NCI-H82 (cell line): Measurements from ENCODE around the gene CYP2E1.
"Not testable (repeated sequence)": the region's sequence is repeated elsewhere in the genome, so short reads cannot be mapped to it uniquely, and the experiment has no call there.

ENCODE experiments used
- DNase-seq: peaks from one replicate; lab custom pipeline; 2025; lab: John Stamatoyannopoulos, UW

The CYP2E1 gene

GRCh38 chr10:133528845-133529575 is 1.8 kb downstream of the CYP2E1 start:
- DNase-seq: peak; percentile 6

- no peak for DNase-seq
Measured at GRCh38 chr10:133529576-133529946, 2.4 kb downstream of the CYP2E1 start.

DNA sequence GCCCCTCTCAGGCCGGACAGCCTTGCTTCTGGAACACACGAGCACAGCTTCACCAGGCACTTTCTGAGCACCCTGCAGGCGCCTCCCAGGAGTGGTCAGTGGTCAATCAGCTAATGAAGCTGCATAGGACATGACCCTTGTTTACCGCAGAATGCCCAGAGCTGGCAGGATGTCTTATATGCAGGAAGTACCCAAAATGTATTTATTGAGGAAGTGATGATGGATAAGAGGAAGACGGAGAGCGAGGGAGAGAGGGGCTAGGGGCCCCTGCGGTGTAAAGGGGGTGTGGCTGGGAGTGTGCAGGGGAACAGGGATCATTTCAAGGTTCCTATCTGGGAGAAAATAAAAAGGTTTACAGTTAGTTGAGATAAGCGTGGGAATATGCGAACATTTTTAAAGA is 3.3 kb downstream of the CYP2E1 start:
- no peak for DNase-seq

GRCh38 chr10:133532871-133533270 is 5.7 kb downstream of the CYP2E1 start:
- DNase-seq: no peak

GRCh38 chr10:133534417-133534816 is 7.3 kb downstream of the CYP2E1 start:
- DNase-seq: no peak

- no peak for DNase-seq
Measured at GRCh38 chr10:133536198-133536597, 9.0 kb downstream of the CYP2E1 start.

DNA sequence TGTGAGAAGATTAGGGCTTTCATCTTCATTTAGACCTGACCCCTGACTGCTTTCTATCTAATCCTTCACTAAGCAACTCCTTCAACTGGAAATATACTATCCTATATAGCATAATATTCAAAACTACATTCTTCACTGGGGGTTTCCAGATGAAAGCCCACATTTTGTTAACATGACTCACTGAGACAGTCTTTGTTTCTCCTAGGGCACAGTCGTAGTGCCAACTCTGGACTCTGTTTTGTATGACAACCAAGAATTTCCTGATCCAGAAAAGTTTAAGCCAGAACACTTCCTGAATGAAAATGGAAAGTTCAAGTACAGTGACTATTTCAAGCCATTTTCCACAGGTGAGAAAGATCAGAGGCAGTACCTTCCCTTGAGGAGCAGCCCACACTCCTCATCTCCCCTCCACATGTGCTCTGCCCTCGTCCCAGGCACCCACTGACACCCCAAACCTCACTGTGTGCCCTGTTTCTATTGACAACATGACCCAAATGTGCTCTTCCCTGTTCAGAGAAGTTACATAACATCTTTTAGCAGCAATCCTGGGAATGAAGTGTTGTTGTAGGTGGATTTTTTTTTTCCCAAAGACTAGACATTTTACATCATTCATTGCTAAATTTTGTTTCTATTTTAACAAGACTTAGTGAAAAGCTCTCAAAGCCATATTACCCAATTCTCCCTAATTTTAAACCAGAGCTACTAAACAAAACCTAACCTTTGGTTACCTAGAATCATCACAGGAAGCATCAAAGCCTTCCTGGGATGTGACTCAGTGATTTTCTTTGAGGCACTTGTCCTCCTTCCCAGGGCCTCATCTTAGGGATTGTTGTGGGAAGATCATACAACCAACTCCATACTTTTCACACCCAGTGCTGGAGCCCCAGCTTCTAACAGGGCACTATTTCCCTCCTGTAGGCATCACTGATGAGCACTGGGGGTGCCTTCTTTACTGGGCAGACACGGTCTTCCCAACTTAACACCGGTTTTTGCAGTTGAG is 10.7 kb downstream of the CYP2E1 start:
- no peak for DNase-seq

DNA sequence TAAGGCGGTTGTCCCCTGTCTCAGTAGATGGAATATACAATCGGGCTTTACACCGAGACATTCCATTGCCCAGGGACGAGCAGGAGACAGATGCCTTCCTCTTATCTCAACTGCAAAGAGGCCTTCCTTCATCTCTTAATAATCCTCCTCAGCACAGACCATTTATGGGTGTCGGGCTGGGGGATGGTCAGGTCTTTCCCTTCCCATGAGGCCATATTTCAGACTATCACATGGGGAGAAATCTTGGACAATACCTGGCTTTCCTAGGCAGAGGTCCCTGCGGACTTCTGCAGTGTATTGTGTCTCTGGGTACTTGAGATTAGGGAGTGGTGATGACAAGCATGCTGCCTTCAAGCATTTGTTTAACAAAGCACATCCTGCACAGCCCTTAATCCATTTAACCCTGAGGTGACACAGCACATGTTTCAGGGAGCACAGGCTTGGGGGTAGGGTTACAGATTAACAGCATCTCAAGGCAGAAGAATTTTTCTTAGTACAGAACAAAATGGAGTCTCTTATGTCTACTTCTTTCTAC is 14.3 kb downstream of the CYP2E1 start:
- DNase-seq: peak; percentile 57

DNA sequence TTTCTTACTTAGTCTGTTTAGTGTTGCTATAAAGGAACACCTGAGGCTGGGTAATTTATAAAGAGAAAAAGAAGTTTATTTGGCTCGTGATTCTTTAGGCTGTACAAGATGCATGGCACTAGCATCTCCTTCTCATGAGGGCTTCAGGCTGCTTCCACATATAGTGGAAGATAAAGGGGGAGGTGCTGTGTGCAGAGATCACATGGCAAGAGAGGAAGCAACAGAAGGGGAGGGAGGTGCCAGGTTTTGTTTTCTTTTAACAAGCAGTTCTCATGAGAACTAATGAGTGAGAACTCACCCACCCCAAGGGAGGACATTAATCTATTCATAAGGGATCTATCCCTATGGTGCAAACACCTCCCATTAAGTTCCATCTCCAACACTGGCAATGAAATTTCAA is 17.3 kb downstream of the CYP2E1 start:
- peak; percentile 7 for DNase-seq

DNA sequence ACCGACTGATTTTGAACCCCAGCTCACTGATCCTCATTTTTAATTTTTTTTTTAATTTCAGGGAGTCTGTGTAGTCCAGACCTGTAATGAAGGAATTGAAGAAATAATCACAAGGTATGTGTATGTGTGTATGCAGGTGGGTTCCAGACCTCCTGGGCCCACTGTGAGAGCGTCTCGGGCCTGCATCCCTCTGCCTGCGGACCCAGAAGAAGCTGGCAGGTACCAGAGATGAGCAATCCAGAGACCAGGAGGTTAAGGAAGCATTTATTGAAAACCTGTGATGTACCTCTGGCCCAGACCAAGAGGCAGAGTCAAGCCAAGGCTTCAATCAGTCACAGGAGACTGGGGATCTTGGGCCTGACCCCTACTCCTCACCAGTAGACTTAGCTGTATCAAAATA is 27.4 kb downstream of the CYP2E1 start:
- no peak for DNase-seq

- DNase-seq: no peak
Measured at GRCh38 chr10:133555521-133555920, 28.4 kb downstream of the CYP2E1 start.

- DNase-seq: no peak
Measured at GRCh38 chr10:133557381-133557780, 30.2 kb downstream of the CYP2E1 start.

GRCh38 chr10:133559216-133559615 is 32.1 kb downstream of the CYP2E1 start:
- DNase-seq: no peak

DNA sequence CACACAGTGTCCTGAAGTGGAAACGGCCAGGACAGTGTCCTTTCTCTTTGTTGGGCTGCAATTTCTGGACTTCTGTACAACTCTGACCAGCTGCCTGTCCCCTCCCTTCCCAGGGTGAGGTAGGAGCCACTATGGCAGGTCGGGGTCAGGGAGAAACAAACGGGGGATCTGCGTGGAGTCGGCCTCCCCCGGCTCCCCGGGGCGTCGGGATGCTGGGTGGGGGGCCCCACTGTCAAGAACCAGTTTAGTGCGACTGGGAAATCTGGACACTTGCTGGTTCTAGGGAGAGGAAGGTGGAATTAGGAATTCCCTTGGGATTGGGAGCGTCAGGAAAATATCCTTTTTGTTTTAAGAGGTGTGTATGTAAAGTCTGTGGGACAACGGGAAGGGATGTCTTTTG is 37.7 kb downstream of the CYP2E1 start:
- DNase-seq: no peak

- no peak for DNase-seq
Measured at GRCh38 chr10:133565441-133566294, 38.5 kb downstream of the CYP2E1 start, which contains the start of gene SYCE1. Gene SYCE1, minus strand, starts transcription at chr10:133565583. Its CDS starts 54 bp downstream, at chr10:133565529.

GRCh38 chr10:133567119-133567518 is 40.0 kb downstream of the CYP2E1 start:
- DNase-seq: no peak

DNA sequence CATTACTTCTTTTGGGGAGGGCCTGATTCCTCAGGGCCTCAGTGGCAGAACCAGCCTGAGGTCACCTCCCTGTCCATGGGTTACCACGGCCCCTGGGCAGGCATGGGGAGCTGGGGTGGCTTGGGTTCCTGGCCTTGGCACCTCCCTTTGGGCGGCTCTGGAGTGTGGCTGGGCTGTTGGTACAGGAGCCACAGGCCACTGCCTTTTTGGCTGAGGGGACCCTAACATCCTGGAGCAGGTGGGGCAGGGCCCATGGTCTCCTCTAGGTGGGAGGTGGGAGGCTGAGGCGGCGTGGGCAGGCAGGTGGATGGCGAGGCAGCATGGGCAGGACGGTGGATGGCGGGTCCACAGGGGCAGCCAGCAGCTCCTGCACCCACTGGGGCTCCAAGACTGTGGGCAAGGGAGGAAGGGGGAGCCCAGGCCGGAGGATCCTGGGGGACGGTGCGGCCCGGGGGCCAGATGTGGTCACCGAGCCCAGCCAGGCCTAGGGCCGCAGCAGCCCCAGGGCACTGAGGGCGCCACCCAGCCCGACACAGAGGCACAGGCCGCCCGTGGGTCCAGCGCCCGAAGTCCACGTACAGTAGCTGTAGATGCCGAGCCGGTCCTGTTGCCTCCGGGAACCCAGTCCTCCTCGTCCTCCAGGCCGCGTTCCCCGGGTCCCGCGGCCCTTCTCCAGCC is 40.6 kb downstream of the CYP2E1 start:
- DNase-seq: no peak

- no peak for DNase-seq
Measured at GRCh38 chr10:133568287-133568614, 41.1 kb downstream of the CYP2E1 start.

GRCh38 chr10:133568831-133569527 is 41.8 kb downstream of the CYP2E1 start:
- DNase-seq: not testable (repeated sequence)

DNA sequence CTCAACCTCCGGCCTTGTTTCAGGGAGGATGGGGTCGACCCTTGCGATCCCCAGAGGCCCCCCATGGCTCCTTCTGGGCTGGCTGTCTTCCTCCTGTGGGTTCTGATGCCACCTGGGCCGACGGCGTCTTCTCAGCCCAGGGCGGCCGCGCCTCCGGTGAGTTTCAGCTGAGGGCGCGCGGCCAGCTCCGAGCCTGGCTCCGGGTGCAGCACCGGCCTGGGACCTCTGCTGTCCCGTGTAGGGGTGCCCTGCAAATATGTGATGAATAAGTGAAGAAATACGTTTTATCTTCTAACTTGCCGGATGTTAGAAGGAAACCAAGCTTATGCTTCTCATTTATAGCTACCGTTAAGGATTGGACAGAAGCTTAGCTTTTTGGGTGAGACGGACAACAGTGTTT is 42.6 kb downstream of the CYP2E1 start:
- not testable (repeated sequence) for DNase-seq

DNA sequence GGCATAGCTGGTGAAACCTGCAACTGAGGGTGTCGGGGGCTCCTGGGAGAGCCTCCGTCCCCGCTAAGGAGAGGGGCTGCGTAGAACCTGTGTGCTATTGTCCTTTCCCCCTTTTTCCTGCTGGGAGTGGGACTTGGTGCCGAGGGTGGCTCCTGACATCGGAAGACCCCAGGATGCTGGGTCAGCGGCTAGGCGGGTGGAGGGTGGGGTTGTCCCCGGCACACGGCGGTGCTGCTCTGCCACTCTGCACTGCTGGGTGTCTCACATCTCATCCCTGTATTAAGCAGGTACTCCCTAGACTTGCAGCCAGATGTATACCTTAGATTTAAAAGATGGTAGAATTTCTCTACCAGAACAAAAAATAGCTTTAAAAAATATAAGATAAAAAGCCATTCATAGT is 44.9 kb downstream of the CYP2E1 start:
- not testable (repeated sequence) for DNase-seq
